DOHH2 (cell line): ENCODE measurements around the gene IDUA.

Experiments used
- H3F3A ChIP-seq: fragments of 200-600 bp; sonication (generic), shearing (Covaris generic); 2 replicates; pipeline ENCODE4 v1.6.0; 2016; ENCODE audit warnings: antibody characterized with exemption, mild to moderate bottlenecking; ENCODE audit not compliant: control insufficient read depth, insufficient read depth
- H3K27ac ChIP-seq: fragments of 200-600 bp; sonication (generic); 2 replicates; pipeline ENCODE4 v1.5.1; 2014; ENCODE audit warnings: low read depth, mild to moderate bottlenecking, low read length, moderate library complexity
- H3K27me3 ChIP-seq: fragments of 200-600 bp; sonication (generic); 2 replicates; pipeline ENCODE4 v1.6.1; 2014; ENCODE audit warnings: mild to moderate bottlenecking, low read length, mixed read lengths; ENCODE audit not compliant: control insufficient read depth
- H3K36me3 ChIP-seq: fragments of 200-600 bp; sonication (generic); 2 replicates; pipeline ENCODE4 v1.6.1; 2014; ENCODE audit warnings: mild to moderate bottlenecking, low read length, moderate library complexity, mixed read lengths; ENCODE audit not compliant: control insufficient read depth
- H3K4me1 ChIP-seq: fragments of 200-600 bp; sonication (generic); 2 replicates; pipeline ENCODE4 v1.6.1; 2014; ENCODE audit warnings: mild to moderate bottlenecking, low read length, mixed read lengths; ENCODE audit not compliant: control insufficient read depth
- H3K4me2 ChIP-seq: fragments of 200-600 bp; sonication (generic); 2 replicates; pipeline ENCODE4 v1.6.0; 2014; ENCODE audit warnings: mild to moderate bottlenecking, low read length, moderate library complexity
- H3K4me3 ChIP-seq: fragments of 200-600 bp; sonication (generic); 2 replicates; pipeline ENCODE4 v1.5.1; 2014; ENCODE audit warnings: mild to moderate bottlenecking, low read length, mixed read lengths
- H3K79me2 ChIP-seq: fragments of 200-600 bp; sonication (generic); 2 replicates; pipeline ENCODE4 v1.6.1; 2014; ENCODE audit warnings: mild to moderate bottlenecking, low read length, mixed read lengths; ENCODE audit not compliant: control insufficient read depth
- H3K9me2 ChIP-seq: fragments of 200-600 bp; sonication (generic); replicated peaks from 2 replicates; pipeline ENCODE4 v1.6.1; 2014; ENCODE audit warnings: mild to moderate bottlenecking, low read length, mixed read lengths; ENCODE audit not compliant: control insufficient read depth
- H3K9me3 ChIP-seq: fragments of 200-600 bp; sonication (generic); 2 replicates; pipeline ENCODE4 v1.6.1; 2014; ENCODE audit warnings: antibody characterized with exemption, low read length, mixed read lengths; ENCODE audit not compliant: control insufficient read depth, insufficient read depth
- H4K20me1 ChIP-seq: fragments of 200-600 bp; sonication (generic); 2 replicates; pipeline ENCODE4 v1.6.0; 2014; ENCODE audit warnings: low read depth, mild to moderate bottlenecking, antibody characterized with exemption, low read length, moderate library complexity; ENCODE audit not compliant: control insufficient read depth, insufficient read depth
- EZH2phosphoT487 ChIP-seq: fragments of 200-600 bp; sonication (generic); IDR thresholded peaks from 2 replicates; pipeline ENCODE4 v1.6.1; 2017; ENCODE audit warnings: borderline replicate concordance, mild to moderate bottlenecking, antibody characterized with exemption, low read length, moderate library complexity, mixed read lengths
- TF ChIP-seq, protein P1 (sequence below): fragments of 200-600 bp; sonication (generic); IDR thresholded peaks from one replicate; pipeline ENCODE4 v1.5.1; 2014; ENCODE audit warnings: antibody characterized with exemption, mild to moderate bottlenecking, low read depth, low read length; ENCODE audit not compliant: poor library complexity, severe bottlenecking

IDUA gene

DNA sequence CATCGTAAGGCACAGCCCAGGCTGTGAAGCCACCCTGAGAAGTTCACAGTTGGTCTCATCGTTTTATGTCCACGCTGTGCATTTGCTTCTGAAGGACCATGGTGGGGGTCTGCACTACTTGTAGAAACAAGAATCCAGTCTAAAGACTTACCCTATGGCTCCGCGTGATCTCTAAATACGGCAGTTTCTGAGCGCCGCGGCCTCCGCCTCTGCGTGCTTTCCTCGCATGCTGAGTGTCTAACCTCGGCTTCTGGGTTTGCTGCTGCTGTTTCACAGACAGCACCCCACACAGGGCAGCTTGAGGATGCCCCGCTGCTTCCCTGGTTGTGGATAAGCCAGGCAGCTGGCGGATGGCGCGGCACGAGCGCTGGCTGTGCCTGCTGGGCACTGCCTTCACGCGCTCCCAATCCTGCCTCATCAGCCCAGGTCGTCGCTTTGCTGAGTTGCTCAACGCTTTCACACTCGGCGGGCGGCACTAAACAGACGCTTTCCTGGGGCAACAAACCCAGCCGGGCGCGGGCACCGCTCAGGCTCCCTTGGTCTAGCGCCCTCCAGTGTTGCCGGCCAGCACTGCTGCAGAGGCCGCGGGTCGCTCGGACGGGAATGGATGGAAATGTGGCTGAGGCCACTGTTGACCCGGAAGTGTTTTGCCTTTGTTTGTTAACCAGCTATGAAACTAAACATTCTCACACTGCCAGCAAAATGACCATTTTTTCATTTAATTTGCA is 63.8 kb downstream of the IDUA start:
- no peaks in the 10 kb centered on the region for H3F3A ChIP-seq
- H3K4me1 ChIP-seq: peaks cover 5% of the 10 kb centered on the region
- H4K20me1 ChIP-seq: no peaks in the 10 kb centered on the region
- peaks cover 4% of the 10 kb centered on the region; the same call in 1 of the 2 replicates for H3K27me3 ChIP-seq
- no peaks in the 10 kb centered on the region for H3K36me3 ChIP-seq
- no peak overlapping the region for H3K4me2 ChIP-seq
- TF ChIP-seq EZH2phosphoT487: no peak
- TF ChIP-seq, protein P1, sequence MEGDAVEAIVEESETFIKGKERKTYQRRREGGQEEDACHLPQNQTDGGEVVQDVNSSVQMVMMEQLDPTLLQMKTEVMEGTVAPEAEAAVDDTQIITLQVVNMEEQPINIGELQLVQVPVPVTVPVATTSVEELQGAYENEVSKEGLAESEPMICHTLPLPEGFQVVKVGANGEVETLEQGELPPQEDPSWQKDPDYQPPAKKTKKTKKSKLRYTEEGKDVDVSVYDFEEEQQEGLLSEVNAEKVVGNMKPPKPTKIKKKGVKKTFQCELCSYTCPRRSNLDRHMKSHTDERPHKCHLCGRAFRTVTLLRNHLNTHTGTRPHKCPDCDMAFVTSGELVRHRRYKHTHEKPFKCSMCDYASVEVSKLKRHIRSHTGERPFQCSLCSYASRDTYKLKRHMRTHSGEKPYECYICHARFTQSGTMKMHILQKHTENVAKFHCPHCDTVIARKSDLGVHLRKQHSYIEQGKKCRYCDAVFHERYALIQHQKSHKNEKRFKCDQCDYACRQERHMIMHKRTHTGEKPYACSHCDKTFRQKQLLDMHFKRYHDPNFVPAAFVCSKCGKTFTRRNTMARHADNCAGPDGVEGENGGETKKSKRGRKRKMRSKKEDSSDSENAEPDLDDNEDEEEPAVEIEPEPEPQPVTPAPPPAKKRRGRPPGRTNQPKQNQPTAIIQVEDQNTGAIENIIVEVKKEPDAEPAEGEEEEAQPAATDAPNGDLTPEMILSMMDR: no peak
- H3K9me3 ChIP-seq: no peaks in the 10 kb centered on the region; the same call in 1 of the 2 replicates
- H3K9me2 ChIP-seq: no peaks in the 10 kb centered on the region
- no peak overlapping the region for H3K4me3 ChIP-seq
- no peak overlapping the region for H3K27ac ChIP-seq
- no peaks in the 10 kb centered on the region for H3K79me2 ChIP-seq

DNA sequence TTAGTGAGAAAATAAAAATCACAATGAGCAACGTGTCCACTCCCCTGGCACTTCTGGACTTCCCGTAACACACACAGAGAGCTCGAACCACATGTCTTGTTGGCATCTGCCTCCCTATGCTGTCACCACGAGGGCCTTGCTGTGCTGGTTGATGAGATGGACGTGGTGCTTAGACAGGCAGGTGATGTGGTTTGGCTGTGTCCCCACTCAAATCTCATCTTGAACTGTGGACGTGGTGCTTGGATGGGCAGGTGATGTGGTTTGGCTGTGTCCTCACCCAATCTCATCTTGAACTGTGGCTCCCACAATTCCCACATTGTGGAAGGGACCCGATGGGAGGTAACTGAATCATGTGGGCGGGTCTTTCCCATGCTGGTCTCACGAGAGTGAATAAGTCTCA is 64.6 kb downstream of the IDUA start:
- H3F3A ChIP-seq: no peaks in the 10 kb centered on the region
- peaks cover 13% of the 10 kb centered on the region for H3K4me1 ChIP-seq
- H3K4me3 ChIP-seq: no peak overlapping the region
- H3K36me3 ChIP-seq: no peaks in the 10 kb centered on the region
- H3K4me2 ChIP-seq: no peak overlapping the region
- peaks cover 4% of the 10 kb centered on the region; the same call in 1 of the 2 replicates for H3K27me3 ChIP-seq
- H3K9me3 ChIP-seq: no peaks in the 10 kb centered on the region; the same call in 1 of the 2 replicates
- H3K9me2 ChIP-seq: no peaks in the 10 kb centered on the region
- TF ChIP-seq, protein P1: no peak
- no peak for TF ChIP-seq EZH2phosphoT487
- no peaks in the 10 kb centered on the region for H3K79me2 ChIP-seq
- H4K20me1 ChIP-seq: no peaks in the 10 kb centered on the region
- no peak overlapping the region for H3K27ac ChIP-seq

DNA sequence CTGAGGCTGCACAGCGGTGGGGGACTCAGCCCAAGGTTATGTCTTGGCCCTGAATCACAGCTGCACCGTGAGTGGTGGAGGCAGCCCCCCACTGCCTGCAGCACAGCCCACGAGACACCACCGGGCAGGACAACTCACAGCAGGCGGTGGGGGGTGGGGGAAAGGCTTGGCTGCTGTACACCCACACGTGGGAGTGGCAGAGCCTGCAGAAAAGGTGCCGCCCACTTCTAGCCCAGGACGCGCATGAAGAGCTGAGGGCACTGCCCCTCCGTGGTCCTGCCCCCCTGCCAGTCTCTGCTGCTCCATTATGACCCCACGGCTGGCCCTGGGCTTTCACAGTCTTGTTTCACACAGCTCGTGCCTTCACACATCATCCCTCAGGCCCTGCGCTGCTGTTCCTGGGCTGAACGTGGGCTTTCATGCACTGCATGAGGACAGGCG is 65.4 kb downstream of the IDUA start:
- no peaks in the 10 kb centered on the region for H3K36me3 ChIP-seq
- H3K9me2 ChIP-seq: no peaks in the 10 kb centered on the region
- no peak overlapping the region for H3K4me3 ChIP-seq
- TF ChIP-seq EZH2phosphoT487: no peak
- TF ChIP-seq, protein P1: no peak
- H3K4me1 ChIP-seq: peaks cover 16% of the 10 kb centered on the region
- H3K27ac ChIP-seq: no peak overlapping the region
- no peaks in the 10 kb centered on the region for H3K9me3 ChIP-seq
- H3K4me2 ChIP-seq: no peak overlapping the region
- no peaks in the 10 kb centered on the region for H3F3A ChIP-seq
- H3K79me2 ChIP-seq: no peaks in the 10 kb centered on the region
- no peaks in the 10 kb centered on the region for H4K20me1 ChIP-seq
- H3K27me3 ChIP-seq: peaks cover 4% of the 10 kb centered on the region; the same call in 1 of the 2 replicates
